Large intestine (tissue), 3 donors: Measurements from ENCODE around the gene ZRANB1. TPM values are rescaled to one million over a fixed set of nuclear protein-coding genes. Genes with fewer than 3 reads are reported as not detected.

Source experiments
- DNase-seq, 2 donors: peaks; one replicate each; pipeline versions ENCODE4 v3.0.0 to v3.0.0-alpha.2; 2013
- H3K27ac ChIP-seq: one replicate; pipeline ENCODE4 v1.5.1; 2013; ENCODE audit warnings: low read length
- H3K27me3 ChIP-seq: 2 replicates; pipeline ENCODE4 v1.6.1; 2013; ENCODE audit warnings: low read length; ENCODE audit not compliant: control insufficient read depth, insufficient read depth
- H3K36me3 ChIP-seq: 2 replicates; pipeline ENCODE4 v1.6.1; 2013; ENCODE audit warnings: low read length; ENCODE audit not compliant: control insufficient read depth, insufficient read depth
- H3K4me1 ChIP-seq: one replicate; pipeline ENCODE4 v1.6.1; 2013; ENCODE audit warnings: low read length; ENCODE audit not compliant: control insufficient read depth, insufficient read depth
- H3K4me3 ChIP-seq: one replicate; pipeline ENCODE4 v1.5.1; 2013; ENCODE audit warnings: low read length
- H3K9me3 ChIP-seq: one replicate; pipeline ENCODE4 v1.6.1; 2013; ENCODE audit warnings: mild to moderate bottlenecking, low read depth, low read length, moderate library complexity; ENCODE audit not compliant: control insufficient read depth
- WGBS: methylation state at CpG from one replicate; pipeline ENCODE4 v1.1.5; 2013; ENCODE audit warnings: low lambda C conversion rate; ENCODE audit not compliant: insufficient coverage; 5-methylcytosine and 5-hydroxymethylcytosine counted together
- polyA plus RNA-seq: library from polyadenylated mRNA; unstranded; fragments of 120-200 nt; gene quantifications from one replicate; pipeline ENCODE4 v1.2.1, GENCODE V29; 2013

The ZRANB1 gene
- polyA plus RNA-seq, 1 donor, result 17.4 TPM

DNA sequence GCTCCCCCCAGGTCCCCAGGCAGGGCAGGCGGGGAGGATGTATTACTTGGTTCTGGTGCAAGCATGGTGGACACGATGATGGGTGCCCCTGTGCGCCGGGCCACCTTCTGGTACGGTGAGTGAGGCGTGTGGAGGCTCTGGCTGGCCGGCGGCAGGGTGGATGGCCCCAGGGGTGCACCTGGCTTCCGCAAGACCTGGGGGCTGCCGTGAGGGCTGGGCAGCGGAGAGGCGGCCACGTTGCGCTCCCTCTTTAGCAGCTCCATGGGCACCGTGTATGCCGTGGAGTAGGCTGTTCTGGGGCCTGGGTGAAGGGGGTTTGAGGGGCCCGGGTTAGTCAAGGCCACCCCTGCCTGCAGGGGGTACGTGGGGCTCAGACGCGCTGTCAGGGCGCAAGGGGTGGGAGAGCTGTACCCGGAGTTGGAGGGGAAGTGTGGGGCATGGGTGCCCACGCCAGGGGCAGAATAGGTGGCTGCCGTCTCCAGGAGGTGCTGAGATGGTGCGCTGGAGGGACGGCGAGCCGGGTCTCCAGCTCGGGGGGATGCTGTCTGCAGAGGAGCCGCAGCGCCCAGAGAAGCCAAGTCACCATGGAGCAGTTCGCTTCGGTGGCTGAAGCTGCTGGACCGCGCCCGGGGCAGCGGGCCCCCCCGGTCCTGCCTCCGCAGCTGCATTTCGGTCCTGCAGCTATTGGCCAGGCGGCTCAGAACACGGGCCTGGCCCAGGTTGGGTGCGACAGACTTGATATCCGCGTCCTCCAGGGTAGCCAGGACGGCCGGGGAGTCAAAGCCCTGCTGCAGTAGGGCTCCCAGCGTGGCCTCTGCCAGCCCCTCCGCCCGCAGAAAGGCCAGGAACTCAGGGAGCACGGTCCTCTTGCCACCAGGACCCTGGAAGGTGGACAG is 84.4 kb downstream of the ZRANB1 start:
- Histone ChIP-seq H3K4me1 (peaks cover 15% of the 10 kb centered on the region), H3K9me3 (no peaks in the 10 kb centered on the region), H3K27ac (no peak overlapping the region), H3K36me3 (peaks cover 54% of the 10 kb centered on the region), H3K27me3 (no peaks in the 10 kb centered on the region), H3K4me3 (no peak overlapping the region)
- WGBS, result no CpG with 5 or more reads among the region's 51 CpGs
- DNase-seq, result no peak

- WGBS, result no CpG with 5 or more reads among the region's 40 CpGs
- no peak for DNase-seq
- Histone ChIP-seq H3K9me3 (no peaks in the 10 kb centered on the region), H3K27me3 (no peaks in the 10 kb centered on the region), H3K27ac (no peak overlapping the region), H3K36me3 (peaks cover 58% of the 10 kb centered on the region), H3K4me1 (peaks cover 15% of the 10 kb centered on the region), H3K4me3 (no peak overlapping the region)
These were observed 85.2 kb downstream of the ZRANB1 start for GRCh38 chr10:125026974-125027735.

GRCh38 chr10:125027871-125028869 is 86.2 kb downstream of the ZRANB1 start:
- WGBS, result 60% methylated on average over 1 of the region's 17 CpGs
- DNase-seq, result no peak
- H3K4me3 ChIP-seq, result no peak overlapping the region
- H3K9me3 ChIP-seq, result no peaks in the 10 kb centered on the region
- H3K27ac ChIP-seq, result no peak overlapping the region
- H3K27me3 ChIP-seq, result no peaks in the 10 kb centered on the region
- H3K36me3 ChIP-seq, result peaks cover 55% of the 10 kb centered on the region
- peaks cover 10% of the 10 kb centered on the region for H3K4me1 ChIP-seq

DNA sequence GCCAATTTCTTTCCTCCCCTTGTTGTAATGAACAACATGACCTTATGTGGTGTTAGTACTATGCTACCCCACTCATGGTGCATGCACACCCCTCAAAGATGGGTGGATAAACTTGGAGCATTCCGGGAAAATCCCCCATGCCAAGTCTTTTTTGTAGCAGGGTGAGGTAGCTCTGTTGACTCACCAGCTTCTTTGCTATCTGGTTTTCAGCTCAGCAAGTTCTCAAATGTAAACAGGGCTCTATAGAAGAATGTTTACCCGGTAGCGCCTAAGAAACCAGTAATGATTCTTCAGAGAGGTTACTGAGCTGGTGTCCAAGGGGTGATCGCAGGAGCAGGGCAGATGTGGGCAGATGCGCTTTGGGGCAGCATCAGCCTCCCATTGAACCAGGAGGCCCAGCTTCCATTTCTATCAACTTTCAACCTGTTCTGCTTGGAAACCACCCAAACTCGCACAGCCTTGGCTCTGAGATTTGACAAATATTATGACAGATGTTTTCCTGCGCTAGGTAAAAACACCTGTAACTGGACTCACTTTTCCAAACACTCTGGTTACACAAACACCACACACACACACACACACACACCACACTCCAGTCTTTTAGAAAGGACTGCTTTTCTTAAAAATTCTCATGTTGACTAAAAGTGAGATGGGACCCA is 87.8 kb downstream of the ZRANB1 start:
- peaks cover 60% of the 10 kb centered on the region for H3K36me3 ChIP-seq
- no peaks in the 10 kb centered on the region for H3K27me3 ChIP-seq
- no peak overlapping the region for H3K4me3 ChIP-seq
- no peaks in the 10 kb centered on the region for H3K9me3 ChIP-seq
- DNase-seq, result no peak
- no peak overlapping the region for H3K27ac ChIP-seq
- peaks cover 2% of the 10 kb centered on the region for H3K4me1 ChIP-seq
- WGBS, result no CpG with 5 or more reads among the region's 7 CpGs

DNA sequence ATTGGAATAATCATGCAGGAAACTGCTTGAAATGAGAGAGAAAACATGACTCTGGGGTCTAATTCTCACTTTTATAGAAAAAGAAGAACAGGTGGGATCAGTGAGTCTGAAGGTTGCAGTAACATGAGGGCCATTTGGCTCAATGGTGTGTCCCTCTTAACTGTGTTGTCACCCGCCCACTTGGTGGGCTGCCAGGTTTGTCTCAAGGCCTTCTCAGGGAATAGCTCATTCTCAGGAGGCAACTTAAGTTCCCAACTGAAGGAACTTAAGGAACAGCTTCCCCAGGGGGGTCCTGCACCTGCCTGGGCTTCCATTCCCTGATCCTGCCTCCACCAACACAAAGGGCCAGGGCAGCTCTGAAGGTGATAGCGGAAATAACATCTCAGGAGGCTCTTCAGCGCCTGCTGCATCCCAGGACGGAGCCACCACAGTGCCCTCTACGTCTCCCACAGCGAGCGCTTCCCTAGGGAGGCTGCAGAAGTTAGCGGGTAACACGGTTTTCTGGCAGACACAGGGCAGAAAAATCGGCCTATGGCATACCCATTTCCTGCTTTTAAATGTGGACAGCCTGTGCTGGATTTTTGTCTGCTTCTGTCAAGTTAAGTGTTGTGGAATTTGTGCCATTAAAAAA is 88.8 kb downstream of the ZRANB1 start:
- Histone ChIP-seq H3K36me3 (peaks cover 64% of the 10 kb centered on the region), H3K9me3 (no peaks in the 10 kb centered on the region), H3K4me1 (no peaks in the 10 kb centered on the region), H3K27ac (no peak overlapping the region), H3K4me3 (no peak overlapping the region), H3K27me3 (no peaks in the 10 kb centered on the region)
- 100% methylated on average over 2 of the region's 10 CpGs for WGBS
- DNase-seq, result no peak

GRCh38 chr10:125032474-125033020 is 90.6 kb downstream of the ZRANB1 start:
- H3K4me3 ChIP-seq, result no peak overlapping the region
- no peaks in the 10 kb centered on the region for H3K4me1 ChIP-seq
- H3K27ac ChIP-seq, result no peak overlapping the region
- H3K27me3 ChIP-seq, result no peaks in the 10 kb centered on the region
- no CpG with 5 or more reads among the region's 15 CpGs for WGBS
- no peak for DNase-seq
- peaks cover 58% of the 10 kb centered on the region for H3K36me3 ChIP-seq
- no peaks in the 10 kb centered on the region for H3K9me3 ChIP-seq

- H3K4me1 ChIP-seq, result no peaks in the 10 kb centered on the region
- DNase-seq, result no peak
- H3K27me3 ChIP-seq, result no peaks in the 10 kb centered on the region
- no peaks in the 10 kb centered on the region for H3K9me3 ChIP-seq
- no peak overlapping the region for H3K4me3 ChIP-seq
- peaks cover 56% of the 10 kb centered on the region for H3K36me3 ChIP-seq
- no CpG with 5 or more reads among the region's 27 CpGs for WGBS
- no peak overlapping the region for H3K27ac ChIP-seq
These were observed 91.4 kb downstream of the ZRANB1 start for GRCh38 chr10:125033146-125033924.

DNA sequence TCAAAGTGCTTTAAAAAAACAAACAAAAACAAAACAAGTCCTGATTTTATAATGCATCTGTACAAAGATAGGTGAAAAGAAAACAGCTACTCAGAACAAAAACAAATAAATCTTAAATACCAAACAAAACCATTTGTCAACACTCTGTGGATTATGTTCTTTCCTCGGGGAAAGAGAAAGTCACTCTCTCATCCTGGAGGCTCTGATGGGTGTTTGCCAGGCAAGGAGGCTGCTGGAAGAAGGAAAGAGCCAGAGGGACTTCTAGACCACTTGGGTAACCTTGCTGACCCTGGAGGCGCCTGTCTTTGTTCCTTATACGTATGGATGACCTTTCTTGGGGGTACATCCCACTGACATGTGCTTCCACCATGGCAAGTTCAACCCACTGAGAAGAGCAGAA is 92.8 kb downstream of the ZRANB1 start:
- Histone ChIP-seq H3K4me1 (peaks cover 9% of the 10 kb centered on the region), H3K36me3 (peaks cover 57% of the 10 kb centered on the region), H3K4me3 (no peak overlapping the region), H3K27me3 (no peaks in the 10 kb centered on the region), H3K9me3 (no peaks in the 10 kb centered on the region), H3K27ac (no peak overlapping the region)
- no CpG with 5 or more reads among the region's 3 CpGs for WGBS
- DNase-seq, result no peak

DNA sequence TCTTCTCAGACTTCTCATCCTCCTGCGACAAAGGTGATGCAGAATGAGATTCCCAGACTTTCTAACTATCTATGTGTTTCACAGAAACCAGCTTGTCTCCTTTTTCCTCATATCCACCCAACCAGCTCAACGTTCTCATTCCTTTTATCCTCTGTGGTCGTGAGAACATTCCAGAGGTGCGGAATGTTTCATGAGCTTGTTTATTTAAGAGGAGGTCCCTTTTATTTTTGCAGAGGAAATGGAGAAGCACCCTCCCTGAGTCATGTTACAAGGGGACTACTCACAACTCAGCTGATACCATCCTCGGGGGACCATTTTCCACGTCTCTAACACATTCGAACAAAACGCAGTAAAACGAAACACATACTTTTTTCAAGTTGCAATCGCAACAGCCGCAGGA is 93.2 kb downstream of the ZRANB1 start:
- no peak for DNase-seq
- 42% methylated on average over 2 of the region's 11 CpGs for WGBS
- Histone ChIP-seq H3K4me1 (peaks cover 10% of the 10 kb centered on the region), H3K27ac (no peak overlapping the region), H3K4me3 (no peak overlapping the region), H3K9me3 (no peaks in the 10 kb centered on the region), H3K27me3 (no peaks in the 10 kb centered on the region), H3K36me3 (peaks cover 57% of the 10 kb centered on the region)
